OCI-LY1 (cell line): ENCODE results near the gene ATP2C1.

Experiments
- H2AFZ ChIP-seq: fragments of 200-600 bp; sonication (generic), shearing (Covaris generic); 2 replicates; pipeline ENCODE4 v1.6.0; 2014; ENCODE audit warnings: antibody characterized with exemption, mild to moderate bottlenecking, low read length
- H3F3A ChIP-seq: fragments of 200-600 bp; sonication (generic), shearing (Covaris generic); 2 replicates; pipeline ENCODE4 v1.6.0; 2014; ENCODE audit warnings: mild to moderate bottlenecking, antibody characterized with exemption, low read length, moderate library complexity; ENCODE audit not compliant: insufficient read depth
- H3K27ac ChIP-seq: fragments of 200-600 bp; sonication (generic); 2 replicates; pipeline ENCODE4 v1.5.1; 2014; ENCODE audit warnings: low read length, mixed run types, mild to moderate bottlenecking, low read depth; ENCODE audit not compliant: poor library complexity, severe bottlenecking
- H3K27me3 ChIP-seq: fragments of 200-600 bp; sonication (generic); 2 replicates; pipeline ENCODE4 v1.6.0; 2014; ENCODE audit warnings: antibody characterized with exemption, mild to moderate bottlenecking, low read length, moderate library complexity; ENCODE audit not compliant: insufficient read depth
- H3K36me3 ChIP-seq: fragments of 200-600 bp; sonication (generic); 2 replicates; pipeline ENCODE4 v1.6.1; 2014; ENCODE audit warnings: mild to moderate bottlenecking, antibody characterized with exemption, low read length, moderate library complexity, mixed read lengths; ENCODE audit not compliant: insufficient read depth
- H3K4me1 ChIP-seq: fragments of 200-600 bp; sonication (generic); 2 replicates; pipeline ENCODE4 v1.5.1; 2014; ENCODE audit warnings: mild to moderate bottlenecking, low read length, moderate library complexity; ENCODE audit not compliant: insufficient read depth, severe bottlenecking
- H3K4me2 ChIP-seq: fragments of 200-600 bp; sonication (generic), shearing (Covaris generic); 2 replicates; pipeline ENCODE4 v1.6.1; 2014; ENCODE audit warnings: low read length
- H3K4me3 ChIP-seq: fragments of 200-600 bp; sonication (generic); 2 replicates; pipeline ENCODE4 v1.5.1; 2014; ENCODE audit warnings: low read length, low read depth, mild to moderate bottlenecking, mixed read lengths; ENCODE audit not compliant: poor library complexity, severe bottlenecking
- H3K79me2 ChIP-seq: fragments of 200-600 bp; shearing (Covaris generic); 2 replicates; pipeline ENCODE4 v1.6.1; 2016; ENCODE audit warnings: mixed run types, low read length, mixed read lengths; ENCODE audit not compliant: insufficient read depth
- H3K9ac ChIP-seq: fragments of 200-600 bp; sonication (generic), shearing (Covaris generic); 2 replicates; pipeline ENCODE4 v1.6.1; 2014; ENCODE audit warnings: mild to moderate bottlenecking, low read length, mixed read lengths
- H3K9me2 ChIP-seq: fragments of 200-600 bp; sonication (generic), shearing (Covaris generic); 2 replicates; pipeline ENCODE4 v1.6.1; 2014; ENCODE audit warnings: low read depth, mild to moderate bottlenecking, low read length, mixed read lengths
- H3K9me3 ChIP-seq: fragments of 200-600 bp; shearing (Covaris generic); 2 replicates; pipeline ENCODE4 v1.6.1; 2014; ENCODE audit warnings: low read length, mixed read lengths
- H4K20me1 ChIP-seq: fragments of 200-600 bp; sonication (generic), shearing (Covaris generic); 2 replicates; pipeline ENCODE4 v1.6.0; 2016; ENCODE audit warnings: mild to moderate bottlenecking, low read length; ENCODE audit not compliant: insufficient read depth
- CTCF ChIP-seq: fragments of 200-600 bp; sonication (generic), shearing (Covaris generic); IDR thresholded peaks from 2 replicates; pipeline ENCODE4 v1.5.1; 2017; ENCODE audit warnings: mild to moderate bottlenecking, antibody characterized with exemption, low read length, moderate library complexity, mixed read lengths
- EZH2 ChIP-seq: fragments of 200-600 bp; sonication (generic), shearing (Covaris generic); IDR thresholded peaks from 2 replicates; pipeline ENCODE4 v1.8.0; 2017; ENCODE audit warnings: borderline replicate concordance, mixed run types, mild to moderate bottlenecking, antibody characterized with exemption, low read length, moderate library complexity, mixed read lengths

The ATP2C1 gene

GRCh38 chr3:130851277-130851676, 42.6 kb upstream of the ATP2C1 start:
- no peaks in the 10 kb centered on the region for H3K36me3 ChIP-seq

GRCh38 chr3:130853581-130853980, 40.3 kb upstream of the ATP2C1 start:
- H3K36me3 ChIP-seq: no peaks in the 10 kb centered on the region
- H3K4me2 ChIP-seq: no peak overlapping the region
- no peaks in the 10 kb centered on the region for H3F3A ChIP-seq
- no peaks in the 10 kb centered on the region for H3K79me2 ChIP-seq
- no peaks in the 10 kb centered on the region for H3K9me3 ChIP-seq
- no peak overlapping the region for H3K9ac ChIP-seq
- H2AFZ ChIP-seq: no peak overlapping the region
- H3K9me2 ChIP-seq: no peaks in the 10 kb centered on the region
- no peaks in the 10 kb centered on the region for H4K20me1 ChIP-seq
- no peak overlapping the region for H3K27ac ChIP-seq
- no peak overlapping the region for H3K4me3 ChIP-seq
- no peaks in the 10 kb centered on the region for H3K4me1 ChIP-seq
- no peak for TF ChIP-seq CTCF
- TF ChIP-seq EZH2: no peak
- peaks cover 5% of the 10 kb centered on the region; the same call in 1 of the 2 replicates for H3K27me3 ChIP-seq

More at GRCh38 chr3:130851277-130851676, 42.6 kb upstream of the ATP2C1 start:
- Histone ChIP-seq H3K9me3 (no peaks in the 10 kb centered on the region), H4K20me1 (no peaks in the 10 kb centered on the region), H3K4me1 (no peaks in the 10 kb centered on the region), H3K79me2 (no peaks in the 10 kb centered on the region), H3F3A (no peaks in the 10 kb centered on the region), H2AFZ (no peak overlapping the region), H3K9ac (no peak overlapping the region), H3K4me3 (no peak overlapping the region), H3K9me2 (no peaks in the 10 kb centered on the region), H3K27me3 (peaks cover 5% of the 10 kb centered on the region; the same call in 1 of the 2 replicates), H3K27ac (no peak overlapping the region), H3K4me2 (no peak overlapping the region)
- no peak for TF ChIP-seq CTCF
- no peak for TF ChIP-seq EZH2

- Histone ChIP-seq H4K20me1 (no peaks in the 10 kb centered on the region), H2AFZ (no peak overlapping the region), H3K36me3 (no peaks in the 10 kb centered on the region), H3K4me1 (no peaks in the 10 kb centered on the region), H3K9me3 (no peaks in the 10 kb centered on the region), H3K27me3 (peaks cover 5% of the 10 kb centered on the region; the same call in 1 of the 2 replicates), H3K79me2 (no peaks in the 10 kb centered on the region), H3K4me3 (no peak overlapping the region), H3K9me2 (no peaks in the 10 kb centered on the region), H3F3A (no peaks in the 10 kb centered on the region), H3K27ac (no peak overlapping the region), H3K4me2 (no peak overlapping the region), H3K9ac (no peak overlapping the region)
- TF ChIP-seq CTCF: no peak
- TF ChIP-seq EZH2: no peak
Observed at GRCh38 chr3:130854208-130854864, 39.5 kb upstream of the ATP2C1 start.
